Activated naive CD8-positive, alpha-beta T cell treated with anti-CD3 and anti-CD28 coated beads for 36 hours (primary cell): ENCODE measurements around the gene FAM219A. TPM values are rescaled to one million over a fixed set of nuclear protein-coding genes. Genes with fewer than 3 reads are reported as not detected.
"Not testable (repeated sequence)": the region's sequence is repeated elsewhere in the genome, so short reads cannot be mapped to it uniquely, and the experiment has no call there.

Experiments used
- DNase-seq: peaks from one replicate; pipeline ENCODE4 v3.0.0; 2021
- H3K27ac Mint-ChIP-seq: one replicate; pipeline ENCODE4 v1.8.0; 2022; ENCODE audit warnings: mild to moderate bottlenecking, moderate library complexity, mixed read lengths
- H3K27me3 Mint-ChIP-seq: one replicate; pipeline ENCODE4 v1.8.0; 2022; ENCODE audit warnings: mild to moderate bottlenecking, mixed read lengths
- H3K36me3 Mint-ChIP-seq: one replicate; pipeline ENCODE4 v1.8.0; 2021; ENCODE audit warnings: mild to moderate bottlenecking, mixed read lengths
- H3K4me1 Mint-ChIP-seq: one replicate; pipeline ENCODE4 v1.8.0; 2021; ENCODE audit warnings: mixed read lengths
- H3K4me3 Mint-ChIP-seq: one replicate; pipeline ENCODE4 v1.8.0; 2022; ENCODE audit warnings: mild to moderate bottlenecking, moderate library complexity, mixed read lengths
- H3K9me3 Mint-ChIP-seq: one replicate; pipeline ENCODE4 v1.8.0; 2022; ENCODE audit warnings: mixed read lengths
- total RNA-seq, 2 experiments: library from RNA; stranded (reverse); gene quantifications; one replicate each; pipeline ENCODE4 v1.2.3, GENCODE V29; 2021

The FAM219A gene
- total RNA-seq, 2 experiments from 2014 or later: 7.5 to 8.2 TPM

DNA sequence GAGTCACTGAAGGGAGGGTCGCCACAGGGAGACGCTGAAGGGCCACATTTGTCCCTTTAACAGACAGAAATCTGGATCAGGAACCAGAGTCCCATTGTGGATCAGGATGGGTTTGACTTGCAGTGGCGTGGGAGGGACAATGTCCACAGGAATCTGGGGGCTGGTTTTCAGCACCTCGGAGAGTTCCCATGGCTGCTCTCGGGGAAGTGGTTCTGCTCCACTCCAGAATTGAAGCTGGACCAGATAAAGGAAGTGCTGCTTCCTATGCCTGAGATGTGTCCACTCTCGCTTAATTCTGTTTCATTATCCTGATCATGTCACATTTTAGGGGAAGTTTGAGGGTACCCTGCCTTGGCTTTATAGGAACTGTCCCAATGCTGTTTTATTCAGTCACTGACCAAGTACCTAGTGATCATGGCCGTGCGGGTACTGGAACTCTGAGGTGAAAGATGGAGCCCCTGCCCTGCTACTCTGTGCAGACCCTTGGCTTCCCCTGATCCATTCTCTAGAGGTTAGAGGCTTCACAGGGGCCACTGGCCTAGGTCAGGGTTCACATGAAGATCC, 35.7 kb upstream of the FAM219A start:
- DNase-seq: peak; percentile 17
- H3K36me3 Mint-ChIP-seq: no peaks in the 10 kb centered on the region
- H3K27me3 Mint-ChIP-seq: peaks cover 13% of the 10 kb centered on the region
- H3K4me1 Mint-ChIP-seq: no peaks in the 10 kb centered on the region
- H3K27ac Mint-ChIP-seq: no peak overlapping the region
- H3K9me3 Mint-ChIP-seq: no peaks in the 10 kb centered on the region
- no peak overlapping the region for H3K4me3 Mint-ChIP-seq

DNA sequence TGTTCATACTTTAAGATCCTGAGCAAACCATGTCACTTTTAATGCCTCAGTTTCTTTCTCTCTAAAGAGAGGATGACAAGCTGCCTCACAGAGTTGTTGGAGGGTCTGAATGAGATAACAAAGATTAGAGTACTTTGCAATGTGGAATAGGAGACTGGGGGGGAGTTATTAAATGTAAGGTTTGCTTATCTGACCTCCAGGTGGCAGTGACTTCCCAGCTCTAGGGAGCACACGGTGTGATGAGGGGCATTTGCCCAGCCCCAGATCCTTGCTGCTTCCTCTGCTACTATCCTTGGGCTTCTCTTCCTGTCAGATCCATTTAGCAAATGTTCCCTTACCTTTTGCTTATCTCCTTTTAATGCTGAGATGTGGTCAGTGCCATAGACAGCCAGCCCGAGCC, 33.7 kb upstream of the FAM219A start:
- Mint-ChIP-seq H3K27me3 (peaks cover 28% of the 10 kb centered on the region), H3K9me3 (no peaks in the 10 kb centered on the region), H3K4me3 (no peak overlapping the region), H3K4me1 (no peaks in the 10 kb centered on the region), H3K36me3 (no peaks in the 10 kb centered on the region), H3K27ac (no peak overlapping the region)
- DNase-seq: no peak

DNA sequence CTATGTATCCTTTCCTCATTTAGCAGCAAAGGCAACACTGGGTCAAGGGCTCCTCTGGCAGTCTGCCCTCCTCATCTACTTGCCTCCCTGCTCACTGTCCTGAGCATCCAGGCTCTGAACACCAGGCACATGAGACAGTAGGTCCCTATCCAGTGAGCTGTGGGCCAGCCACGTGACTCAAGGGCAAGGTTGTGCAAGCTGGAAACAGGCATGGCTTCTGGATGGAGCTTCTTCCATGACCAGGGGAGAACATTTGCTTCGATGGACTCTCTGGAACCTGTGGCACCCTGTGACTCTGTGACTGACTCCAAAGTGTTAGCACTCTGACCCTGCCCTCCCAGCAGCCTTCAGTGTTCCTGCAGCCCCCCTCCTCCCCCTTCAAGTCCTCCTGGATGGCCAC, 33.2 kb upstream of the FAM219A start:
- H3K36me3 Mint-ChIP-seq: no peaks in the 10 kb centered on the region

DNA sequence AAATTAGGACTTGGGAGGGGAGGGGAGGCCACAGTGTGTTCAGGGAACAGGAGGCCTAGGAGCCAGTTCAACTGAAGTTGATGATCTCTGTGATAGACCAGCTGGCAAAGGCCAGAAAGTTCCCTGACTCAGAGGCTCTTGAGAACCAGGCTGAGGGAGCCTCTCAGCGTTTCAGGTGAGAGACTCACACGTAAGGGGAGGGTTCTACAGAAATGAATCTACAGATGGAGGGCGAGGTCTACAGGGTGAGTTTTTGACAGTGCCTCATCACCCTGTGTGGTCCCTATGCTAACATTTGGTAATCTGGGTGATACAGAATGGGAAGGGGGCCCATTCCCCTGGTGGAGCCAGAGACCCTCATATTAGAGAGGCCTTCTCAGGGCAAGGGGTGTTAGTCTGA, 32.4 kb upstream of the FAM219A start:
- peaks cover 31% of the 10 kb centered on the region for H3K27me3 Mint-ChIP-seq
- H3K9me3 Mint-ChIP-seq: no peaks in the 10 kb centered on the region
- H3K4me1 Mint-ChIP-seq: peaks cover 2% of the 10 kb centered on the region
- no peaks in the 10 kb centered on the region for H3K36me3 Mint-ChIP-seq
- no peak for DNase-seq
- no peak overlapping the region for H3K4me3 Mint-ChIP-seq
- H3K27ac Mint-ChIP-seq: no peak overlapping the region

More for the DNA sequence above, 33.2 kb upstream of the FAM219A start:
- Mint-ChIP-seq H3K4me3 (no peak overlapping the region), H3K27ac (no peak overlapping the region), H3K9me3 (no peaks in the 10 kb centered on the region), H3K4me1 (peaks cover 1% of the 10 kb centered on the region), H3K27me3 (peaks cover 29% of the 10 kb centered on the region)
- DNase-seq: no peak

DNA sequence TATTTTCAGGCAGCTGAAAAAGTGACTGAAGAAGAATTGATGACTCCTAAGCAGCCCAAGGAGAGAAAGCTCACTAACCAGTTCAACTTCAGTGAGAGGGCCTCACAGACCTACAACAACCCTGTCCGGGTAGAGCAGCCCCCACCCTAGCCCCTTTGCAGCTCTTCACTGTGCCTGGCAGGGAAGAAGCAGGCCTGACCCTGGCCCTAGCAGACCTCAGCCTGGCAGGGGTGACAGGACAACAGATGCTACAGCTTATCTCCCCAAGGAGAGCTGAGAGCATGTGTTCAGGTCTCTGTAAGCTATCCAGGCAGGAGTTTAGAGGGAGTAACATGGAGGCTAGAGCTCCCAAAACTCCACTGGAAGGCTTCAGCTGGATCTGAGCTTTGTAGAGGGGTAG, 32.0 kb upstream of the FAM219A start:
- no peaks in the 10 kb centered on the region for H3K36me3 Mint-ChIP-seq
- H3K27me3 Mint-ChIP-seq: peaks cover 31% of the 10 kb centered on the region
- no peak for DNase-seq
- no peak overlapping the region for H3K4me3 Mint-ChIP-seq
- no peaks in the 10 kb centered on the region for H3K9me3 Mint-ChIP-seq
- no peak overlapping the region for H3K27ac Mint-ChIP-seq
- peaks cover 2% of the 10 kb centered on the region for H3K4me1 Mint-ChIP-seq

DNA sequence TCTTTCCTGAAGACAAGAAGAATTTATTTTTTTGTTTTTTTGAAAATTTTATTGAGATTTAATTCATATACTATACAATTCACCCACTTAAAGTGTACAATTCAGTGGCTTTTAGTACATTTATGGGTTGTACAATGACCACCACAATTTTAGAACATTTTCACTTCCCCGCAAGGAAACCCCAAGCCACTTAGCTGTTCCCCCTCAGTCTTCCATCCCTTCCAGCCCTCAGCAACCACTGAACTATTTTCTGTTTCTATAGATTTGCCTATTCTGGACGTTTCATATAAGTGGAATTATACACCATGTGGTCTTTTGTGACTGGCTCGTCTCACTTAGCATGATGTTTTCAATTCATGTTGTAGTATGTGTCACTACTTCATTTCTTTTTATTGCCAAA, 28.2 kb upstream of the FAM219A start:
- H3K36me3 Mint-ChIP-seq: no peaks in the 10 kb centered on the region
- H3K4me1 Mint-ChIP-seq: peaks cover 2% of the 10 kb centered on the region
- no peaks in the 10 kb centered on the region for H3K9me3 Mint-ChIP-seq
- no peak overlapping the region for H3K4me3 Mint-ChIP-seq
- H3K27ac Mint-ChIP-seq: no peak overlapping the region
- DNase-seq: no peak
- H3K27me3 Mint-ChIP-seq: peaks cover 22% of the 10 kb centered on the region

DNA sequence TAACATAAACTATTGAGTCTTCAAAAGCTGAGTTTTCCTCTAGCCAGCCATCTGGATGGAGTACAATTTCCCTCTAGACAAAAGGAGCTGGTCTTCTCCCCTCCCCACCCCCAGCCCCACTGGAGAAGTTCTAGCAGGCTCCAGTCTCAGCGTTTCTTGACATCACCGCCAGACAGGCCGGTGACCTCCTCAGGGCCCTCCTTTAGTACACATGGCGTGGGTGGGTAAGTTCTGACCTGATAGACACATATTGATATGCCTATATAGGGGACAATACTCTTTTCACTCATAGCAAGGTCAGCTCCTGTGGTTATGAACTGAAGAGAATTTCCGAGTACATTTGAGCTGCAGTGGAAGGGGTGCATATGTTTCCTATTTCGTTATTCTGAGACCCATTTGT, 27.5 kb upstream of the FAM219A start:
- Mint-ChIP-seq H3K9me3 (no peaks in the 10 kb centered on the region), H3K4me3 (no peak overlapping the region), H3K27ac (no peak overlapping the region), H3K36me3 (no peaks in the 10 kb centered on the region), H3K27me3 (peaks cover 22% of the 10 kb centered on the region), H3K4me1 (peaks cover 2% of the 10 kb centered on the region)
- DNase-seq: no peak

DNA sequence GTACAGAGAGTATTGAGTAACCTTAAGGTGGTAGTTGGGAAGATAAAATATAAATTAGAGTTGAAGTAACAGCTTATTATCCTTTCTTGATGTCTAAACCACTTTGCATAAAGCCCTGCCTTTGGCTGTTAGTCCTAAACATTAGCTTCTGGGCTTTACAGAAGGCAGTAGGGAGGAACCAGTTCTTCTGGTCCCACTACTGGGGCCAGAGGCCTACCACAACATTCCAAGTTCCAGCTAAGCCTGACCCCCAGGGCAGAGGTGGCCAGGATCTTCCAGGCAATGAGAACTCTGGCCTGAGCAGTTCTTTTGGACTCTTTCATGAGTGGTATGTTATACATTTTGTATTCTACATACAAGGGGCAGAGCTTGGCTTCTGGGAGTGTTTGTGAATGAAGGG, 26.3 kb upstream of the FAM219A start:
- peaks cover 25% of the 10 kb centered on the region for H3K27me3 Mint-ChIP-seq
- H3K27ac Mint-ChIP-seq: no peak overlapping the region
- H3K36me3 Mint-ChIP-seq: no peaks in the 10 kb centered on the region
- no peak overlapping the region for H3K4me3 Mint-ChIP-seq
- DNase-seq: no peak
- H3K9me3 Mint-ChIP-seq: no peaks in the 10 kb centered on the region
- H3K4me1 Mint-ChIP-seq: peaks cover 2% of the 10 kb centered on the region

DNA sequence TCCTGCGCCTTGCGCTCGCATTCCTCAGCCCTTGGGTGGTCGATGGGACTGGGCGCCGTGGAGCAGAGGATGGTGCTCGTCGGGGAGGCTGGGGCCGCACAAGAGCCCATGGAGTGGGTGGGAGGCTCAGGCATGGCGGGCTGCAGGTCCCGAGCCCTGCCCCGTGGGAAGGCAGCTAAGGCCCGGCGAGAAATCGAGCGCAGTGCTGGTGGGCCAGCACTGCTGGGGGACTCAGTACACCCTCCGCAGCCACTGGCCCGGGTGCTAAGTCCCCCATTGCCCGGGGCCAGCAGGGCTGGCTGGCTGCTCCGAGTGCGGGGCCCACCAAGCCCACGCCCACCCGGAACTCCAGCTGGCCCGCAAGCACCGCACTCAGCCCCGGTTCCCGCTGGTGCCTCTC, 24.4 kb upstream of the FAM219A start:
- peaks cover 12% of the 10 kb centered on the region for H3K27me3 Mint-ChIP-seq
- not testable (repeated sequence) for H3K4me1 Mint-ChIP-seq, H3K36me3 Mint-ChIP-seq, DNase-seq, H3K4me3 Mint-ChIP-seq, H3K9me3 Mint-ChIP-seq, H3K27ac Mint-ChIP-seq

DNA sequence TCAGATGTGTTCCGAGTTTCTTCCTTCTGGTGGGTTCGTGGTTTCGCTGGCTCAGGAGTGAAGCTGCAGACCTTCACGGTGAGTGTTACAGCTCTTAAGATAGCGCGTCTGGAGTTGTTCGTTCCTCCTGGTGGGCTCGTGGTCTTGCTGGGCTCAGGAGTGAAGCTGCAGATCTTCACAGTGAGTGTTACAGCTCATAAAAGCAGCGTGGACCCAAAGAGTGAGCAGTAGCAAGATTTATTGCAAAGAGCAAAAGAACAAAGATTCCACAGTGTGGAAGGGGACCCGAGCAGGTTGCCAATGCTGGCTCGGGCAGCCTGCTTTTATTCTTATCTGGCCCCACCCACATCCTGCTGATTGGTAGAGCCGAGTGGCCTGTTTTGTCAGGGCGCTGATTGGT, 23.2 kb upstream of the FAM219A start:
- H3K4me3 Mint-ChIP-seq, H3K27me3 Mint-ChIP-seq: not testable (repeated sequence)

DNA sequence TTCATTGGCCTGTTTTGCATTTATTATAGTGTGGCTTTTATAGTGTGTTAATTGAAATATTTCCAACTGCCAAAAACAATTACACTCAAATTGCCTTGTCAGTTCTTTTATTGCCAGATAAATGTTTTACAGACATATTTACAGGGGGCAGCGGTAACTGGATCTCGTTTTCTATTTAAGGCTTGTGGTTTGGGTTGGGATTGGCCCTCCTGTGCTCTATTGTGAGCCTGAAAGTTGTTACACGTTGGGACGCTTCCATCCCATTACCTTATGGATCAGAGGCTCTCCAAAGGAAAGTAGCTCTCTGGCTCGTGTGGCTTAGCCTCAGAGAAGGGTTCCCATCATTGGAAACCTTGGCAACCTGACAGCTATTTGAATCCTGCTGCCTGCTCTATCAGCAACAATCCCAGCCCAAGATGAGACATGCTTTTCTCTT, 21.1 kb upstream of the FAM219A start:
- Mint-ChIP-seq H3K4me1 (no peaks in the 10 kb centered on the region), H3K27ac (no peak overlapping the region), H3K4me3 (no peak overlapping the region), H3K27me3 (peaks cover 6% of the 10 kb centered on the region), H3K9me3 (no peaks in the 10 kb centered on the region), H3K36me3 (no peaks in the 10 kb centered on the region)
- no peak for DNase-seq

More for the DNA sequence above, 23.2 kb upstream of the FAM219A start:
- H3K4me1 Mint-ChIP-seq, DNase-seq, H3K9me3 Mint-ChIP-seq, H3K27ac Mint-ChIP-seq, H3K36me3 Mint-ChIP-seq: not testable (repeated sequence)

DNA sequence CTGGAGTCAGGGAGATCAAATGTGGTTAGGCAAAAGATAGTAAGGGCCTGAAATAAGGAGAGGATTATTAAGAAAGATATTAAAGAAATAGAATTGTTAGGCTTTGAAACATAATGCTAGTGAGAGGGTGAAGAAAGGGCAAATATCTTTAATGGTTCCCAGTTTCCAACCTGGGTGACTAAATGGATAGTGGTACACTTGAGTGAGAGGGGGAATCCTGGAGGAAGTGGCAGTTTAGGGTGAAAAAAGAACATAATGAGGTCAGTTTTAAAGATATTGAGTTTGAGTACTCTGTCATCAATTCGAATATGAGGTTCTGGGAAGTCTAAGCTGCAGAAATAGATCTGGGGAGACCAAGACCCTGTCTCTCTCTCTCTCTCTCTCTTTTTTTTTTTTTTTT, 19.2 kb upstream of the FAM219A start:
- H3K27me3 Mint-ChIP-seq: peaks cover 6% of the 10 kb centered on the region
- H3K36me3 Mint-ChIP-seq: no peaks in the 10 kb centered on the region
- H3K27ac Mint-ChIP-seq: no peak overlapping the region
- no peak overlapping the region for H3K4me3 Mint-ChIP-seq
- no peaks in the 10 kb centered on the region for H3K9me3 Mint-ChIP-seq
- no peak for DNase-seq
- no peaks in the 10 kb centered on the region for H3K4me1 Mint-ChIP-seq

DNA sequence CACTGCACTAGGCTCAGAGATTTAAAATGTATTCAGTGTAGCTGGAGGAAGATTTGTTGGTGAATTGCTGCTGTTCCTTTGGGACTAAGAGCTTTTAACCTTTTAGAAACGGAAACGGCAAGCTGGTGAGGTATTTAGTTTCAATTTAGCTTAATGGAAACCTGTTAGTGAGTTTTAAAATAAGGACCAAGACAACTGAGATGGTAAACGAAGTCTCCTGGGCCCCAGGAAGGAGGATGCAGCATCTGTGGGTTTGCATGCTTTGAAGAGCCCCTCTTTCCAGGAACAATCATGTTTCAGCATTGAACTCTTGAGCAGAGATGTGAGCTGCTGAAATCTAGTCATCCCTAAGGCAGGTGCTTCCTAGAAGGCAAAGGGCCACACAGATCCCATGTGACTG, 16.7 kb upstream of the FAM219A start:
- no peak for DNase-seq
- no peak overlapping the region for H3K27ac Mint-ChIP-seq
- no peaks in the 10 kb centered on the region for H3K36me3 Mint-ChIP-seq
- H3K4me1 Mint-ChIP-seq: no peaks in the 10 kb centered on the region
- no peak overlapping the region for H3K4me3 Mint-ChIP-seq
- no peaks in the 10 kb centered on the region for H3K9me3 Mint-ChIP-seq
- peaks cover 8% of the 10 kb centered on the region for H3K27me3 Mint-ChIP-seq

DNA sequence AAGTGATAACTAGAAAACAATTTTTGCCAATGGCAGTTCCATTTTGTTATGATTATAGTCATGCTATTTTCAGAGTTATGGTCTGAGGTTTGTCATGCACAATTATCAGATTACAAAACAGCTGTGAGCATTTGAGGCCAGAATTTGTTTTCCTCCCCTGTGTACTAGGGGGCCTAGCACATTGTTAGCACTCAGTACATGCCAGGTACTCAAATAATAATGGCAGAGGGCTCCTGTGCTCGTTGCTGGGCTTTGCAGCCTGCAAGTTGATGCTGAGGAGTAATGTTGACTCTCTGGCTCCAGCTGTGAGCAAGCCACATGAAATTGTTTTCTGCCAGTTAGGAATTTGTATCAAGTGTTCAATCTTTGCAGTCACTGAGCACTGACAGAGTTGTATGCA, 7.1 kb upstream of the FAM219A start:
- peaks cover 3% of the 10 kb centered on the region for H3K4me1 Mint-ChIP-seq
- peaks cover 7% of the 10 kb centered on the region for H3K27me3 Mint-ChIP-seq
- no peaks in the 10 kb centered on the region for H3K9me3 Mint-ChIP-seq
- H3K36me3 Mint-ChIP-seq: no peaks in the 10 kb centered on the region
- no peak for DNase-seq
- no peak overlapping the region for H3K27ac Mint-ChIP-seq
- H3K4me3 Mint-ChIP-seq: no peak overlapping the region

DNA sequence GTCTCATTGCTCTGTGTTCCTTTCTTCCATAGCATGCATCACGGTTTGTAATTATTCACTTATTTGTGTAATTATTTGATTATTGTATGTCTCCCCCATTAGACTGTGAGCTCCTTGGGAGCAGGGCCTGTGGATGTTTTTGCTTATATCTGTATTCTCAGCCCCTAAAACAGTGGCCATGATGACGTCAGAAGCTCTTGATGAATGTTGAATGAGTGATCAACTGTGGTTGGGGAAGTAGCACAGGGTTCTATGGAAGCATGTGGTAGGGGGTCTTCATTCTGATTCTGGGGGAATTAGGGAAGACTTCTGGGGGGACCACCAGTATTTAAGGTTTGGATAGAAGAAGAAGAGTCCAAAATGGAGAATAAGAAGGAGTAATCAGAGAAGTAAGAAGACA, 6.2 kb upstream of the FAM219A start:
- H3K36me3 Mint-ChIP-seq: no peaks in the 10 kb centered on the region
- peaks cover 7% of the 10 kb centered on the region for H3K4me1 Mint-ChIP-seq
- peaks cover 11% of the 10 kb centered on the region for H3K27me3 Mint-ChIP-seq
- no peaks in the 10 kb centered on the region for H3K9me3 Mint-ChIP-seq
- no peak overlapping the region for H3K27ac Mint-ChIP-seq
- DNase-seq: no peak
- H3K4me3 Mint-ChIP-seq: no peak overlapping the region

DNA sequence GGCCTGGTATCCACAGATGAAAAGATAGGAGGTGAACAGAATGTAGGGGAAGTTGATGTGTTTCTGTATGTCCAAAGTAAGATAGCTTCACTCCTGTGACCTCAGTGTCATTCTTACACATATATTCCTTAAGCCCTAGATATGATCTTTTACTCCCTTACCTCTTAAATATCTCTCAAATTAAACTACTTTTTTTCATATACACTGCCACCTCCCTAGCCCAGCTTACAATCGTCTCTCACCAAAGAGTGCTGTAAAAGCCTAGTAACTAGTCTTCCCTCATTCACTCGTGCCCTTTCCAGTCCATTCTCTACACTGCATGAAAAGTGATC, 5.5 kb upstream of the FAM219A start:
- peaks cover 10% of the 10 kb centered on the region for H3K4me1 Mint-ChIP-seq
- no peak overlapping the region for H3K4me3 Mint-ChIP-seq
- H3K27me3 Mint-ChIP-seq: peaks cover 18% of the 10 kb centered on the region
- H3K9me3 Mint-ChIP-seq: no peaks in the 10 kb centered on the region
- H3K27ac Mint-ChIP-seq: no peak overlapping the region
- H3K36me3 Mint-ChIP-seq: no peaks in the 10 kb centered on the region
- no peak for DNase-seq
